GM06990 (cell line): ENCODE data around the gene OR6P1.

Experiments
- DNase-seq: peaks from one replicate; pipeline ENCODE4 v3.0.0-alpha.2; 2011; ENCODE audit not compliant: insufficient read length; ENCODE audit errors: extremely low read depth
- H3K27me3 ChIP-seq: replicated peaks from 2 replicates; pipeline ENCODE4 v1.6.0; 2011; ENCODE audit warnings: low read length; ENCODE audit not compliant: control insufficient read depth, insufficient read depth
- H3K36me3 ChIP-seq: 2 replicates; pipeline ENCODE4 v1.5.1; 2011; ENCODE audit warnings: low read length; ENCODE audit not compliant: control insufficient read depth, insufficient read depth
- H3K4me3 ChIP-seq: replicated peaks from 2 replicates; pipeline ENCODE4 v1.5.1; 2011; ENCODE audit warnings: low read depth, mild to moderate bottlenecking, control low read depth, low read length
- TF ChIP-seq, protein P1 (sequence below): IDR thresholded peaks from 2 replicates; pipeline ENCODE4 v1.5.1; 2011; ENCODE audit warnings: low read length, control low read depth, mild to moderate bottlenecking, inconsistent platforms; ENCODE audit not compliant: insufficient read depth, poor library complexity, severe bottlenecking

The OR6P1 gene

GRCh38 chr1:158534496-158534895, 35.9 kb downstream of the OR6P1 start:
- Histone ChIP-seq H3K4me3 (no peak overlapping the region), H3K36me3 (no peaks in the 10 kb centered on the region), H3K27me3 (no peaks in the 10 kb centered on the region)
- TF ChIP-seq, protein P1, sequence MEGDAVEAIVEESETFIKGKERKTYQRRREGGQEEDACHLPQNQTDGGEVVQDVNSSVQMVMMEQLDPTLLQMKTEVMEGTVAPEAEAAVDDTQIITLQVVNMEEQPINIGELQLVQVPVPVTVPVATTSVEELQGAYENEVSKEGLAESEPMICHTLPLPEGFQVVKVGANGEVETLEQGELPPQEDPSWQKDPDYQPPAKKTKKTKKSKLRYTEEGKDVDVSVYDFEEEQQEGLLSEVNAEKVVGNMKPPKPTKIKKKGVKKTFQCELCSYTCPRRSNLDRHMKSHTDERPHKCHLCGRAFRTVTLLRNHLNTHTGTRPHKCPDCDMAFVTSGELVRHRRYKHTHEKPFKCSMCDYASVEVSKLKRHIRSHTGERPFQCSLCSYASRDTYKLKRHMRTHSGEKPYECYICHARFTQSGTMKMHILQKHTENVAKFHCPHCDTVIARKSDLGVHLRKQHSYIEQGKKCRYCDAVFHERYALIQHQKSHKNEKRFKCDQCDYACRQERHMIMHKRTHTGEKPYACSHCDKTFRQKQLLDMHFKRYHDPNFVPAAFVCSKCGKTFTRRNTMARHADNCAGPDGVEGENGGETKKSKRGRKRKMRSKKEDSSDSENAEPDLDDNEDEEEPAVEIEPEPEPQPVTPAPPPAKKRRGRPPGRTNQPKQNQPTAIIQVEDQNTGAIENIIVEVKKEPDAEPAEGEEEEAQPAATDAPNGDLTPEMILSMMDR, result no peak
- DNase-seq, result no peak

DNA sequence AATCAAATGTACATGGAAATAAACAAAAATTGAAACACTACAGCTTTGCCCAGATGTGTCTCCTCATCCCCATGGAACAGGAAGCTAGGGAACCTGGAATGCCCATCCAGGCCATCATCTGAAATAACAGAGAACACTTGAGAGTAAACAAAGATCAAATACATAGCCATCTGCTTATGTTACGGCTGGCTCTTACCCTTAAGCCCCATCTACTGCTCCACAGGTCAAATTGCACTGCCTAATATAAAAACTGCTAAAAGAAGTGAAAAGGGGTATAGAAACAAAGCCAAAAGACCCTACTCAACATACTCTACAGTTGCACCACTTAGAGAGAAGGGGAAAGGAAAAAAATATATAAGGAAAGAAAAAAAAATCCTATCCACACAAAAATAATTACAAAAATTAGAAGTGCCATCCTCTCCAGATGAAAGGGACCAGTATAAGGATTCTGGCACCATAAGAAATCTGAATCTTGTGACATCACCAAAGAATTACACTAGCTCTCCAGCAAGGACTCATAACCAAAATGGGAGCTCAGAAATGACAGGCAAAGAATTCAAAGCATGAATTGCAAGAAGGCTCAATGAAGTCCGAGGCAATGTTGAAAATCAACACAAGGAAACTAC, 43.1 kb downstream of the OR6P1 start:
- DNase-seq, result no peak
- Histone ChIP-seq H3K27me3 (no peaks in the 10 kb centered on the region), H3K4me3 (no peak overlapping the region), H3K36me3 (no peaks in the 10 kb centered on the region)
- TF ChIP-seq, protein P1, result peak; percentile 46

DNA sequence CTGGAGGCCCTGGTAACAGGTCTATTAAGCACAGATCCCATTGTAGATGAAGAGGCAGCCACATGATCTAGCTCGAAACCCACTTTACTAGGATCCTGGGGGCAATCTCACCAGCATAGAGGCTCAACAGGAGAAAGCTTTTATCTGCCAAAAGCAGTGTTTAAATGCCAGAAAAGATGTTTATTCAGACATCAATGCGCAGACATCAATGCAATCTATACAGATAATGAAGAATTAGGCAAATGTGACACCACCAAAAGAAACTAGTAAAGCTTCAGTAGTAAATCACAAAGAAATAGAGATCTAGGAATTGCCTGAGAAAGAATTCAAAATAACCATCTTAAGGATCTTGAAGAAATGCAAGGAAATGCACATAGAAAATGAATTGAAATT, 48.7 kb downstream of the OR6P1 start:
- no peak for DNase-seq
- TF ChIP-seq, protein P1, result no peak
- Histone ChIP-seq H3K36me3 (no peaks in the 10 kb centered on the region), H3K4me3 (no peak overlapping the region), H3K27me3 (no peaks in the 10 kb centered on the region)

GRCh38 chr1:158520955-158521665, 49.3 kb downstream of the OR6P1 start:
- no peak for DNase-seq
- TF ChIP-seq, protein P1, result no peak
- Histone ChIP-seq H3K36me3 (no peaks in the 10 kb centered on the region), H3K27me3 (no peaks in the 10 kb centered on the region), H3K4me3 (no peak overlapping the region)

DNA sequence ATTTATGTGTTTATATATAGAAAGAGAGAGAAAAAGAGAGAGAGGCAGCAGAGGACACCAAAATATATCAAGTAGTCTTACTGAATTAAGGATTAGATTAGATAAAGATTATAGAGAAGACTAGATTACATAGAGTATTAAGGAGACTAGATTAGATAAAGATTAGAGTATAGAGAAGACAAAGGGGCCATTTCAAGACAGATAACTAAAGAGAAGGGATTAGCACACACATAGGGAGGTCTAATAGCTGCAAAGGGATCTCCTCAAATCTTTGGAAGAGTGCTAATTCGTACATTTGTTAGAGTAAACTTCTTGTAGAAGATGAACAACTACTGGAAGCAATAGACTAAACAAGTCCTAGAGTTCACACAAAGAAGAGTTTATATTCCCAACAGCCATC, 50.4 kb downstream of the OR6P1 start:
- TF ChIP-seq, protein P1, result no peak
- Histone ChIP-seq H3K27me3 (no peaks in the 10 kb centered on the region), H3K4me3 (no peak overlapping the region), H3K36me3 (no peaks in the 10 kb centered on the region)
- no peak for DNase-seq
